Natural killer cell (primary cell): ENCODE results near the gene NTRK2. TPM values are rescaled to one million over a fixed set of nuclear protein-coding genes. Genes with fewer than 3 reads are reported as not detected.

ENCODE experiments used
- ATAC-seq, 3 donors: fragments of 150-1000 bp in 2 of 3; fragments of 200-7000 bp in 1 of 3; cut with Tn5 transposase; 1 replicate in 1 of 3; 2 replicates in 2 of 3; pipeline ENCODE4 v1.10.0; 2021; ENCODE audit warnings: mild to moderate bottlenecking in 2 of 3, moderate library complexity in 2 of 3
- DNase-seq, 2 donors: peaks; one replicate each; pipeline versions ENCODE4 v3.0.0 to v3.0.0-alpha.2; 2013 to 2021; ENCODE audit warnings: mixed read lengths in 1 of 2
- H3K27ac ChIP-seq: one replicate; pipeline ENCODE4 v1.5.1; 2013; ENCODE audit warnings: mild to moderate bottlenecking, low read length
- H3K27me3 ChIP-seq: one replicate; pipeline ENCODE4 v1.6.1; 2013; ENCODE audit warnings: low read length; ENCODE audit not compliant: control insufficient read depth, insufficient read depth
- H3K36me3 ChIP-seq: one replicate; pipeline ENCODE4 v1.6.1; 2013; ENCODE audit warnings: low read length; ENCODE audit not compliant: control insufficient read depth, insufficient read depth
- H3K4me1 ChIP-seq: one replicate; pipeline ENCODE4 v1.6.1; 2013; ENCODE audit warnings: low read length; ENCODE audit not compliant: control insufficient read depth, insufficient read depth
- H3K4me3 ChIP-seq: one replicate; pipeline ENCODE4 v1.5.1; 2013; ENCODE audit warnings: low read length
- H3K9me3 ChIP-seq: one replicate; pipeline ENCODE4 v1.6.1; 2013; ENCODE audit warnings: low read length; ENCODE audit not compliant: control insufficient read depth, insufficient read depth
- H3K27ac Mint-ChIP-seq, 2 donors: one replicate each; pipeline ENCODE4 v1.8.0; 2022; ENCODE audit warnings: mild to moderate bottlenecking in 2 of 2, mixed read lengths in 2 of 2, moderate library complexity in 1 of 2
- H3K27me3 Mint-ChIP-seq, 2 donors: one replicate each; pipeline ENCODE4 v1.8.0; 2022; ENCODE audit warnings: low read depth in 2 of 2, mixed read lengths in 2 of 2
- H3K36me3 Mint-ChIP-seq: one replicate; pipeline ENCODE4 v1.8.0; 2022; ENCODE audit warnings: mixed read lengths
- H3K4me1 Mint-ChIP-seq, 2 donors: one replicate each; pipeline ENCODE4 v1.8.0; 2022; ENCODE audit warnings: mixed read lengths in 2 of 2
- H3K4me3 Mint-ChIP-seq: one replicate; pipeline ENCODE4 v1.8.0; 2022; ENCODE audit warnings: mild to moderate bottlenecking, moderate library complexity, mixed read lengths
- H3K9me3 Mint-ChIP-seq, 2 donors: one replicate each; pipeline ENCODE4 v1.8.0; 2022; ENCODE audit warnings: mixed read lengths in 2 of 2
- CTCF ChIP-seq: fragments of 200-600 bp; IDR thresholded peaks from one replicate; pipeline ENCODE4 v1.8.0; 2022; ENCODE audit warnings: antibody characterized with exemption
- WGBS: methylation state at CpG from one replicate; pipeline ENCODE4 v1.1.7; 2013; ENCODE audit warnings: missing lambda C conversion rate; ENCODE audit not compliant: insufficient coverage; 5-methylcytosine and 5-hydroxymethylcytosine counted together
- intact Hi-C: fragments of 100-400 bp; cut with micrococcal nuclease; formaldehyde crosslinking; loops from one replicate; pipeline ENCODE4 v1.14.2; 2022
- total RNA-seq, 4 donors: library from RNA; stranded (reverse); fragments of 120-200 nt in 1 of 4; gene quantifications; one replicate each; pipeline versions ENCODE4 v1.2.3 to v1.2.4, GENCODE V29; 2013 to 2022

Gene NTRK2
- total RNA-seq, 3 donors from 2014 or later (not counting 1 experiment from before 2014, with no cell fraction given): 0.08 TPM; not detected in 2

GRCh38 chr9:84677080-84677479 lies 7.6 kb downstream of the NTRK2 start:
- peaks cover 4% of the 10 kb centered on the region for H3K27me3 ChIP-seq
- H3K27ac ChIP-seq: no peak overlapping the region
- Mint-ChIP-seq H3K36me3 (no peaks in the 10 kb centered on the region), H3K9me3 (no peaks in the 10 kb centered on the region), H3K4me3 (no peak overlapping the region), H3K27me3 (peaks cover 32 to 54% of the 10 kb centered on the region in 2 donors), H3K4me1 (no peaks in the 10 kb centered on the region), H3K27ac (no peak overlapping the region)
- ATAC-seq (no peak), DNase-seq (no peak)
- 85% methylated on average over 5 of the region's 5 CpGs for WGBS
- intact Hi-C loops: no loop called here
- TF ChIP-seq CTCF: no peak
- no peaks in the 10 kb centered on the region for H3K36me3 ChIP-seq
- no peaks in the 10 kb centered on the region for H3K9me3 ChIP-seq
- no peak overlapping the region for H3K4me3 ChIP-seq
- H3K4me1 ChIP-seq: no peaks in the 10 kb centered on the region

DNA sequence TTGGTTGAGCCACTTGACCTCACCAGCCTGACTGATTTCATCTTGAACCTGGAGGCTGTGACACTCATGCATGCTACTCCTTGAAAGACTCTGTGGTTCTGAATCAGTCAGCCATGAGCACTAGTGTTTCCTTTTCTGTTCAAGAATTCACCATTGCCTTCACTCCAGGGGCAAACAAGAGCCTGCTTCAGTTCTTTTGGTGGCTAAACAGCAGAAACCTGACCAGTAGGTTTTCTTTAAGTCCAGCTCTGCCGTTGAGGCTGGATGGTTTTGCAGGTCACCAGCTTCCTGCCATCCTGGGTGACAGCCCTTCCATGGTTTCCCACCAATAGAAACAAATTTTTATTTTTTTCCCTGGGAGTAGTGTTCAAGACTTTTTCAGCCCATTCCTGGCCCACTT lies 10.0 kb downstream of the NTRK2 start:
- no peak for TF ChIP-seq CTCF
- no peak for ATAC-seq
- WGBS: 40% methylated on average over 1 of the region's 1 CpG
- peaks cover 18 to 29% of the 10 kb centered on the region in 2 donors for H3K27me3 Mint-ChIP-seq
- H3K36me3 ChIP-seq: no peaks in the 10 kb centered on the region
- DNase-seq: no peak
- H3K4me1 Mint-ChIP-seq: no peaks in the 10 kb centered on the region
- H3K4me3 Mint-ChIP-seq: no peak overlapping the region
- H3K4me3 ChIP-seq: no peak overlapping the region
- H3K27ac Mint-ChIP-seq: no peak overlapping the region
- no peaks in the 10 kb centered on the region for H3K4me1 ChIP-seq
- no peaks in the 10 kb centered on the region for H3K27me3 ChIP-seq
- intact Hi-C loops: no loop called here
- no peaks in the 10 kb centered on the region for H3K9me3 ChIP-seq
- H3K9me3 Mint-ChIP-seq: no peaks in the 10 kb centered on the region
- no peak overlapping the region for H3K27ac ChIP-seq
- H3K36me3 Mint-ChIP-seq: no peaks in the 10 kb centered on the region

- Histone ChIP-seq H3K27me3 (no peaks in the 10 kb centered on the region), H3K36me3 (no peaks in the 10 kb centered on the region), H3K4me3 (no peak overlapping the region), H3K27ac (no peak overlapping the region), H3K9me3 (no peaks in the 10 kb centered on the region), H3K4me1 (no peaks in the 10 kb centered on the region)
- H3K4me3 Mint-ChIP-seq: no peak overlapping the region
- WGBS: 97% methylated on average over 5 of the region's 6 CpGs
- ATAC-seq: no peak
- H3K27ac Mint-ChIP-seq: no peak overlapping the region
- no peak for DNase-seq
- H3K9me3 Mint-ChIP-seq: no peaks in the 10 kb centered on the region
- TF ChIP-seq CTCF: no peak
- intact Hi-C loops: no loop called here
- H3K4me1 Mint-ChIP-seq: no peaks in the 10 kb centered on the region
- H3K27me3 Mint-ChIP-seq: peaks cover 14 to 22% of the 10 kb centered on the region in 2 donors
- H3K36me3 Mint-ChIP-seq: no peaks in the 10 kb centered on the region
Observed at GRCh38 chr9:84681516-84682285, 12.2 kb downstream of the NTRK2 start.

- Mint-ChIP-seq H3K27me3 (peaks cover 6 to 37% of the 10 kb centered on the region in 2 donors), H3K9me3 (no peaks in the 10 kb centered on the region), H3K36me3 (no peaks in the 10 kb centered on the region), H3K4me3 (no peak overlapping the region), H3K4me1 (no peaks in the 10 kb centered on the region), H3K27ac (no peak overlapping the region)
- H3K36me3 ChIP-seq: no peaks in the 10 kb centered on the region
- ATAC-seq (no peak), DNase-seq (no peak)
- WGBS: 43% methylated on average over 1 of the region's 1 CpG
- no peaks in the 10 kb centered on the region for H3K4me1 ChIP-seq
- no peak for TF ChIP-seq CTCF
- H3K9me3 ChIP-seq: no peaks in the 10 kb centered on the region
- no peak overlapping the region for H3K4me3 ChIP-seq
- H3K27ac ChIP-seq: no peak overlapping the region
- intact Hi-C loops: no loop called here
- no peaks in the 10 kb centered on the region for H3K27me3 ChIP-seq
Observed at GRCh38 chr9:84686068-84686467, 16.5 kb downstream of the NTRK2 start.
